Head of caudate nucleus (tissue), 42 donors: ENCODE results near the gene COL21A1.

Source experiments
- DNase-seq, 42 donors: peaks; one replicate each; pipeline versions ENCODE4 v3.0.0 to v3.0.0-alpha.2; 2020 to 2021; ENCODE audit warnings: mixed read lengths in 7 of 42
- intact Hi-C: fragments of 100-400 bp; cut with DNase I; formaldehyde crosslinking; loops from one replicate; pipeline ENCODE4 v1.15.0; 2022

The COL21A1 gene

DNA sequence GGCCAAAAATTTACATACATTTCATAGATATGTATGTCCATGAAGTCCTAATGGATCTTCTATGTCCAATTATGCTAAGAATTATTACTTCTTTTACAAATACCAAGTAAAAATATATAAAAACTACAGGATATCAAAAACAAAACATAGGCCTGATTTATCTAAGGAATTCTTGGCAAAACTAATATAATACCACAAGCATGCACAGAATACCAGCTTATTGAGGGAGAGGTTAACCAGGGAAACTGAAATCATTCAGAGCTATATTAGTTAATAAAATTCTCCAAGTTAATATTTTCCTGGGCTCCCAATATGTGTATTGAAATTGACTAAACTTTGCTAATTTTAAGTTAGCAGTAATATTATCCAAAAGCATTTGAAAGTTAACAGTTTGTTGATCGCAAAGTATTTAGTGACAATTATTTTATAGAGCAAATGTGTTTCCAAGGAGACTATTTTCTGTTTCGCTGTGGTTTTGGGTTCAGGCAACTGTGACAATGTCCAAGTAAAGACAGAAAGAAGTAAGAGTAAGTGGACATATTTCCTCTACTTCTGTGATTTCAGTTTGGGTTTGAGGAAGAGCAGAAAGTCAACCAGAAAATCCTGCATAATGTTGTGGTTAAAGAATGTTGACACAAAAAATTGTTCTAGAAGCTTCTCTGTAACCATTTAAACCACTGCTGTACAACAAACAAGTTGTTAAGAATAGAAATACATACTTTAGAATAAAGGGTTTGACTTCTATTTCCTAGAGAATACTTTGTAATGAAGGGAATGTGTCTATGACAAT lies 167.4 kb downstream of the COL21A1 start:
- no peak for DNase-seq
- intact Hi-C loops, result no loop called here

DNA sequence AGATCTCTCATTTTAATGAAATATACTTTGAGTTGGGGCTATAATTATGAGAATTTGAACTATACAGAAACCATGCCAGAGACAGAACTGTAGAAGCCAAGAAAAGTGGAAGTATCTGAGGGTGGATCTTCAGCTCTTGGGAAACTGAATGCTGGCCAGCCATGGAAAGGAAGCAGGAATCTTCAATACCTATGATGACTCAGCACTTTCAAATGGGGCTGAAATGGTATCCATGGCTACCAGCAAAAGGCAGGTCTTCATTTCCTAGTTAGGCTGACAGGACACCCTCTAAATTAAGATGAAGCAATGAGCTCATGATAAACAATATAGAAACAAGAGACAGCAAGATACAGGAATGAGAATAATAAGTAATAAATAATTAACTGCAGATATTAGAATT lies 171.3 kb downstream of the COL21A1 start:
- no peak for DNase-seq
- intact Hi-C loops, result no loop called here

DNA sequence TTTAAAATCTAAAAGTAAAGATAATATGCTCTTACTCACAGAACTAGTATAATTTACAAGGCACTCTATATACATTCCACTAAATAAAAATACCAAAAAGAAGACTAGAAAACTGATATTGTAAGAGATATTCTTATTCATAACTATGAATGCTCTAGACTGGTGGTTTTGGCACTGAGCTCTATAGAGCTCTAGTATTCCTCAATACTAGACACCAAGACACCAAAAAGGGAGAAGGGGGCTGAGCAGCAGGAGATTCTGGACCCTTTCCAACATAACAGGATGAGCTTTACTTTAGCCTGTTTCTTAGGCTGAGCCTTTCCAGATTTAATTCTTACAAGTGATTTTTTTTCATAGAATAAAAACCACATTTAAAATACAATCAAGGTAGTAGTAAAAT lies 173.6 kb downstream of the COL21A1 start:
- no peak for DNase-seq
- intact Hi-C loops, result no loop called here

DNA sequence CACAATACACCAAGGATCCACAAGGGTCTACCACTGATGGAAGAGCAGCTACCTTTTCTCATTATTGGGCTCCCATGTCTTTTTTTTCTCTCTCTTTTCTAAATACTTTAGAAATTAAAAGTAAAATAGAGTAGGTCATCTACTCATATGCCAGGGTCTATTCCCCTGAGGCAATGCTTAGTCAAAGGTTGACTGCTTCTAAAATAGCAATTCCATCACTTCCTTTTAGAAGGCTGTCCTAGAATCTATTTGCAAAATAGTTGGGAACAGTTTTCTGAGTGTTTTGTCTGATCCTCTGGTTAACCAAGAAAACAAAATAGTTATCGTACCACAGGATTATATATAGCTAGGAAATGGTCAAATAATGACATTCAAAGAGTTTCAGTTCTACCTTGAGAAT lies 174.1 kb downstream of the COL21A1 start:
- intact Hi-C loops, result no loop called here
- DNase-seq, result no peak

DNA sequence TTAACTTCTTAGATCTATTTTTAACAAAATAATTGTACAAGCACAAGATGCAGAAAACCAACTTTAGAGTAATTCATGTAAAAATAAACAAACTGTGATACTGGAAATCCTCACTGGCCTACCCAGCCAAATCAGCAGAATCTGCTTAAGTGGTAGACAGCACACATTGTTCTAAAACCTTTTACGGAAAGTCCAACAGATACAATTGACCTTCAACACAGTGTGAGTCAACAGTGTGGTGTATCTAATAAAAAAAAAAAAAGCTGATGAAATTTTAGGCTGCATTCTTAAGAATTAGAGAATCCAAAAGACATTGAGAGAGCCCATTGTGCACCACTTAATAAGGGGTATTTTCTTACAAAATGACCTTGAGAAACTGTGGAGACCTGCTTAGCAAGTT lies 174.5 kb downstream of the COL21A1 start:
- DNase-seq, result no peak
- intact Hi-C loops, result no loop called here

DNA sequence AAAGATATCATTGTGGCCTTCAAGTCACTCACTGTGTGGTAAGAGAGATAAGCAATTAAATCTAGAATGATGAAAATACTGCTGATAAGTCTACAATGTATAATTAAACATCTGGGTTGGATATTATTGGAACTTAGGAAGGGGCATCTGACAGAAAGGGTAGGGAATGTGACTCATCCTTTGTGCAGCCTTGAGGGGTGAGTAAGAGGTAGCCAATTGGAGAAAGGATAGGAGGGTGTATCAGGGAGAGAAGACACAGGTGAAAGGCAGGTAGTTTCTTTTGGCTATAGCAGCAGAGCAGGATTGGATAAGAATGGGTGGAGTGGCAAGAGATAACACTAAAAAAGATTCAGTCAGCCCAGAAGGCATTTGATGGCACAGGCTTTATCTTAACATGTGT lies 182.0 kb downstream of the COL21A1 start:
- intact Hi-C loops, result no loop called here
- DNase-seq, result no peak

DNA sequence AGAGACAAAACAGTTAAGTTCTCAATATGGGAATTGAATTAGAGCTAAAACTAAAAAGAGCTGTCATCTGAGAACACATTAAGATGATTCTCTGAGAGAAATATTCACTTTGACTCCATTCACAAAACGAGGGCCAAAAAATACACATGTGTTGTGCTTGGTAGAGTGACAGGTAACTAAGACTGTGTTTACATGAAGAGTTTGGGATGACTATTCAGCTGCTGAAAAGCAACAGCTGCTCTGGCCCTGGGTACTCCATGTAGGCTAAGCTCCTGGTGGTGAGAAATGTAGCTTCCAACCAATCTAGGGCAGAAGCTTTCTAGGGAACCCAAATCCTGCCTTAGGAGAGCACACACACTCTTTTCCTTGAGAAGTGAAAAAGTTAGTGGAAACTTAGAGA lies 184.5 kb downstream of the COL21A1 start:
- intact Hi-C loops, result no loop called here
- no peak for DNase-seq

DNA sequence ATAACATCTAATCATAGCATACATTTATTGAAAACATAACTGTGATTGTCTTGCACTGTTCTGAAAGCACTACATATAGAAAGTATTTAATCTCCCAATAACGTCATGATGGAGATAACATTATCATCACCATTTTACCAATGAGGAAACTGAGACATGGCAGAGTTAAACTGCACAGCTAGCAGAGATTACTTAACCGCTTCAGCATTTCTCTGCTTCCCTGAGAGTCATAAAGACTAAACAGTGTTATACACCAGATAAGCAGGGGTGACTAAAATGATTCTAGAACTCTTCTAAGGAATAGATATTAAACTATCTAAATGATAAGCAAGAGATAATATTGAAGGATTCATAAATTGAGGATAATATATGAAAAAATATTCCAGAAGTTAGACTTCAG lies 188.7 kb downstream of the COL21A1 start:
- DNase-seq, result no peak
- intact Hi-C loops, result no loop called here

DNA sequence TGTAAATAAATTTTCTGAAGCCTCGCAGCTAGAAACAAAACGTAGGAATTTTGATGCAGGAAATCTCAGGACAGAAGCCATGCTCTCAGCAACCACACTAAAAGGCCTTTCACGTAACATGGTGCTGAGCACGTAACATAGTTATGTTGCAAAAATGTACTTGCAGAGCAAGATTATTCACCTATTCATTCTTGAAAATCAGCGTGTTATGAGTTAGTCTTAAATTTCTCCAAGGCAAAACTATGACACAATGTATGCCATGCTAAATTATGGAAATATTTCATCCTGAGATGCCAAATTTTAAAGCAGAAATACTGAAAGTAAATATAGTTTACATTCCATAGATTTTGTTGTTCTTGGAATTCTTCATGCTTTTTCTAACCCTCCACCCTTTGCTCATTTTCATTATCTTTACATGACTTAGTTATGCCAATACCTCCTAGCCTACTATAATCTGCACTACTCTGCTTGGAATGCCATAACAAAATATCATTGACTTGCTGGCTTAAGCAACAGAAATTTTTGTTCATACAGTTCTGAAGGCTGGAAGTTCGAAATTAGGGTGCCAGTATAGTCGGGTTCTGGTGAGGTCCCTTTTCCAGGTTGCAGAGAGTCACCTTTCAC lies 192.2 kb downstream of the COL21A1 start:
- intact Hi-C loops, result no loop called here
- DNase-seq, result no peak

DNA sequence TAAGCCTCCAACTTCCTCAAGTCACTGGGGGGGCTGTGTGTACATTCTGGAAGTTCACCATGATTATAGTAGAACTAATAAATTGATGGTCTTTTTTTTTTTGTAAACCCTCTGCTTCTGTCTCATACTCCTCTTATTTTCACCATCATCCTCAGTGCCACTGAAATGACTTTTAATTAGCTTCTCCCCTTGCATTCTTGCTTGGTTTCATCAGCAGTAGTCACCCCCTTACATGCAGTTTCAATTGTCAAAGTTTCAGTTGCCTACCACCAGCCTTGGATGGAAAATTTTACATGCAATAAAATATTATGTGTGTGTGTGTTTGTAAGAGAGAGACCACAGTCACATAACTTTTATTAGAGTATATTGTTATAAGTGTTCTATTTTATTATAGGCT lies 196.2 kb downstream of the COL21A1 start:
- no peak for DNase-seq
- intact Hi-C loops, result no loop called here

DNA sequence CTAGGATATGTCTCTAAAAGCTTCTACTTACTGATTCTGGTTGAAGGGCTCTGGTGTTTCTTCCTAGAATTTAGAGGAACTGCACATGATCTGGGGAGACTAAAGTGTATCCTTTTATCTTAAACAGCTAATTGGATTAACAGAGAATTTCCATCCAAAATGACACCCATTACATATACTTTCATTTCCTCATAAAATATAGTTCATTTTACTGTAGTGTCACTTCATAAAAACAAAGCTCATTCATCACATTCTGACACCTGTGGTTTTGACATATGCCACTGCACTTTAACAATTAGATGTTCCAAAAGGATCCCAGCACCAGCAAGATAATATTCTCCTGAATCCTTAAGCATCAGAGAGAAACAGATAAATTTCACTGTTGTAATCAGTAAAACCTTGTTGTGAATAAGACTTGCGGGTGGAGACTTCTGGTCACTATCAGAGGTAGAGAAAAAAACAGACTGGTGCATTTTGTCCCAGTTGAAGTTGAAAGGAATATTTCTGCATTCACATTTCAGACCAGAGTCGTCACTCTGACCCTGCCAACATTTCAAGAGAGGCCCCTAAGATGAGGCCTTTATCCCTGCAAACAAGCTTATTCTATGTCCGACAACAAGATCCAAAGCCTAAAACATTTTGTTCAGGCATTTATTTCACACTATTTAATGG lies 196.7 kb downstream of the COL21A1 start:
- no peak for DNase-seq
- intact Hi-C loops, result no loop called here

DNA sequence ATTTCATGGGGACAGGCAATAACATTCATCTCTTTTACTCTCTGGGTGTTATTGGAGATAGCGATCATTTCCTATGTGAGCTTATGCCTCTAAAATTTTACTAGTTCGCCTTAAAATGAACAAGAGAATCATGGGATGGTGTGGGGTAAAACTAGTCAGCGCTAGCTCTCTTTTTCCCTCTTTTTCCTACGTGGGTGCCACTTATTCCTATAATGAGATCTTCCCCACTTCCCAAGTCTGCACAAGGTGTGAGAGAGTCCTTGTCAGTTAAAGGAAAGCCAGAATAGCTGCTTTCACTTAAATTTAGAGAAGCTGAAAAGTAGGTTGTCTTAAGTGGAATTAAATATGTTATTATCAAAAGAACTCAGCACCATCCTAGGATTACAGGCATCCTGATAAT lies 198.8 kb downstream of the COL21A1 start:
- intact Hi-C loops, result no loop called here
- peak in 8 of 42 donors; percentile 2 to 57 (median 18) for DNase-seq

DNA sequence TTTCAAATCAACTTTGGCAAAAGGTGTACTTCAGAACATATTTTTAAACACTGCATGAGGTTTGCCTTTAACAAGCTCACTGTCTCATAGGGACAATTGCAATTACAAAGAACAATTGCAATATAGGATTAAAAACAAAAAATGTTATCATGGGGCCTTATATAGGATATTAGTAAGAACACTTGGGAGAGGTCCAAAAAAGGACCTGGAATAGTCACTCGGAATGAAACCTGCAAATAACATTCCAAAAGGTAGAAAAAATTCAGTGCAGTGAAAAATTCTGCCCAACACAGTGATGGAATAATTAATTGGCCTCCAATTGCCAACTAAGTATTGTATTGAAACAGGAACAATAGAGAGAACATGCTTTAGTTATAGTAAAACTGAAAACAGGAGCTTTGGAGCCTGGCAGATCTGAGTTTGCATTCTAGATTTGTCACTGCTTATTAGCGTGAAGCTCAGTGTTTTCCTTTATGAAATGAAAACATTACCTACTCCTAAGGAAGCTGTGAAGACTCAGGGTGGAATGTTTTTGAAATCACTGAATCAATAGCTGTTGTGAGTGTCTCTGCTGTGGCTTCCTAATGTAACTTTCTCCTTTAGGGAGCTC lies 199.3 kb downstream of the COL21A1 start:
- DNase-seq, result no peak
- intact Hi-C loops, result no loop called here

DNA sequence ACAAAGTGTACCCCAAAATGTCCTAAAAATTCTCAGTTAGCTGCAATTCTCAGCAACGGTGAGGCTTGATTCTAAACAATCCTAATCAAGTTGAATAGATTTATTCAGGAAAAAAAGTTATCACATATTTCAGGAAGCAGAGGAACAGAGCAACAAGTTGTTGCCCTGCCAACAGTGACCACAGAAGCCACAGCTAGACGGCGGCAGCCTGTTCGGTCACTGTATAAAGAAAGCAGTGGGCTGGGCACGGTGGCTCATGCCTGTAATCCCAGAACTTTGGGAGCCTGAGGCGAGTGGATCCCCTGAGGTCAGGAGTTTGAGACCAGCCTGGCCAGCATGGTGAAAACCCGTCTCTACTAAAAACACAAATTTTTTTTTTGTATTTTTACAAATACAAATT lies 200.8 kb downstream of the COL21A1 start:
- intact Hi-C loops, result no loop called here
- no peak for DNase-seq

DNA sequence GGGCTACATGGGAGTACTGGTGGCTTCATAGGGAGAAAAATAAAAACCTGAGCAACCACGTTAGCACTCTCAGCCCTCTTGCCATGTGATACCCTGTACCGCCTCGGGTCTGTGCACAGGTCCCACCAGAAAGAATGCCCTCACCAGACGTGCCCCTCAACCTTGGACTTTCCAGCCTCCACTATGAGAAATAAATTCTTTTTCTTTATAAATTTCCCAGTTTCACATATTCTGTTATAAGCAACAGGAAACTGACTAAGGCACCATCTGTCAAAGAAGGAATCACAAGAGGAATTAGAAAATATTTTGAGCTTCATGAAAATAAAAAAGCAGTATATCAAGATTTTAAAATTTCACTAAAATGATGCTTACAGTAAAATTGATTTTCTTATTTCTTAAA lies 203.6 kb downstream of the COL21A1 start:
- intact Hi-C loops, result no loop called here
- no peak for DNase-seq

DNA sequence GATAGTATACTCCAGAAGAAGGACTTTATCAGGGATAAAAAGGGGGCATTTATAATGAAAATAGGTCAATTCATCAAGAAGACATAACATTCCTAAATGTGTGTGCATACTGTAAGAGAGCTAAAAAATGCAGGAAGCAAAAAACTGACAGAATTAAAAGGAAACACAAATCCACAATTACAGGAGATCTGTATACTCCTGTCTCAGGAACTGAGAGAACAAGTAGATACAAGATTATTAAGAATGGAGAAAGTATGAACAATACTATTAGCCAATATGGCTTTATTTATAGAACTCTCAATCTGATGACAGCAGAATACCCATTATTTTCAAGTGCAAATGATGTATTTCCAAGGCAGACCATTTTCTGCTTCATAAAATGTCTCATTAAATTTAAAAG lies 204.3 kb downstream of the COL21A1 start:
- intact Hi-C loops, result no loop called here
- DNase-seq, result no peak

DNA sequence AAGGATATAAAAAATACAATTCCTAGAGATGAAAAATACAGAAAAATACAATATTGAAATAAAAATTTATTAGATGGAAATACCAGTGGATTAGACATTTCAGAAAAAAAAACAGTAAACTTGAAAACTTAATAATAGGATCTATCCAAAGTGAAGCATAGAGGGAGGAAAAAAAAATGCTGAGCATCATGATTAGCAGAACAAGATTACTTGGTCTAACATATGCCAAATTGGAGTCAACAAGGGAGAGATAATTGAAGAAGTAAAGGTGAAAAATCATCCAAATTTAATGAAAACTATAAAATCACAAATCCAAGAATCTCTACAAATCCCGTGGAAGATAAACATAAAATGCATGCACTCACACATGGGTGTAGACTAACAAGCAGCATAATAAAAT lies 205.8 kb downstream of the COL21A1 start:
- DNase-seq, result no peak
- intact Hi-C loops, result no loop called here

DNA sequence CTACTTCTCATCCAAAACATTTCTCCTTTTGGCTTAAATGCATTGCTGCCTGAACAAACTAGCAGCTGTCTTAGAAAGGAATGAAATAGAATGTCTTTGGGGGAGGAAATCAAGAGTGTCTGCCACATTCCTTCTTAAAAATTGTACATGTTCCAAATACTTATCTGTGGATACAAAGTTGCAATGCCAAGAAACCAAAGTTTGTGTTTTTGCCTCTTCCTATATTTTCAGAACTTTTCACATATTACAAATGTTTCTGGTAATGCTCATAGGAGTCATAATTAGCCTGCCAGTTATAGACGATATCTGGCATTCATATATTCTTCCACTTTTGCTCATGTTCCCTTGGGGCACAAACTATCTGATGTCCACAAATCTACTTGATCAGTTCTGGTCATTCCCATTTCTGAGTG lies 206.5 kb downstream of the COL21A1 start:
- intact Hi-C loops, result no loop called here
- no peak for DNase-seq

DNA sequence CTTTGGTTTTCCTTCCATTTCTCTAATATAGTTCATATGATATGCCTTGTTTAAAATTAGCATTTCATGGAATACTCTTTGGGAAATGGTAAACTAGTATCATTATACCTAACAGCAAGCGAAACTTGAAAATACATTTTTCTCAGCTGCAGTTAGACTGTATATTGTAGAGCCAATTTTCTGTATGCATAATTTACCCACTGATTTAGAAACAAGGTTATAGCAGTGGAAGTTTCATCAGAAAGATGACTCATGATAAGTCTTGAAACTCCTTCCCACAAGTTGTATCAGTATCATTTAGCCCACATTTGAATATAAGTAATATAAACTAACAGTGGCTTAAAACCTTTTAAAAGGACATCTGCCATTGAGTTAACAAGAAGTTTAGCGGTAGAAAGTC lies 207.2 kb downstream of the COL21A1 start:
- intact Hi-C loops, result no loop called here
- DNase-seq, result no peak

DNA sequence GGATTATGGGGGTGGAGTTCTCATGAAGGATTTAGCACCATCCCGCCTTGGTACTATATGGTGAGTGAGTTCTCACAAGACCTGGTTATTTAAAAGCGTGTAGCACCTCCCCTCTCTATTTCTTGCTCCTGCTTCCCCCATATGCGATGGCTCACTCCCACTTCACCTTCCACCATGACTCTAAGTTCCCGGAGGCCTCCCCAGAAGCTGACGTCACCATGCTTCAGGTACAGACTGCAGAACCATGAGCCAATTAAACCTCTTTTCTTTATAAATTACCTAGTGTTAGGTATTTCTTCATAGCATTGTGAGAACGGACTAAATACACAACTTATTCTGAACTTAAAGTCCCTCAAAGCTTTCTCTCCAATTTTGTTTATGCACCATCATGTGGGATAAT lies 208.6 kb downstream of the COL21A1 start:
- no peak for DNase-seq
- intact Hi-C loops, result no loop called here
